ENCODE measurements around the gene ZNF592.

GRCh38 chr15:84715441-84716035 is 32.9 kb upstream of the ZNF592 start:
- TF ChIP-seq HDGF (IDR thresholded peaks at IDR 0.05; ENCODE audit: borderline replicate concordance) (no peak), FOXK2 (IDR thresholded peaks at IDR 0.05) (no peak), ARNT (IDR thresholded peaks at IDR 0.05) (no peak), FOXA1 (IDR thresholded peaks at IDR 0.05) (no peak), SP1 (IDR thresholded peaks at IDR 0.05) (no peak), FOXM1 (IDR thresholded peaks at IDR 0.05; ENCODE audit: borderline replicate concordance) (no peak), CTBP1 (IDR thresholded peaks at IDR 0.05; ENCODE audit: borderline replicate concordance) (no peak), TARDBP (IDR thresholded peaks at IDR 0.05) (no peak), SUZ12 (IDR thresholded peaks at IDR 0.05) (no peak), ZNF384 (IDR thresholded peaks at IDR 0.05) (no peak), BHLHE40 (IDR thresholded peaks at IDR 0.05; ENCODE audit: borderline replicate concordance) (no peak), NFRKB (IDR thresholded peaks at IDR 0.05) (no peak), ELF4 (IDR thresholded peaks at IDR 0.05) (no peak)
